HepG2 (cell line): ENCODE data around the gene RGP1. TPM values are rescaled to one million over a fixed set of nuclear protein-coding genes. Genes with fewer than 3 reads are reported as not detected.

Experiments used
- AHR ChIP-seq: IDR thresholded peaks from 2 replicates; pipeline ENCODE4 v1.6.1; 2018; ENCODE audit warnings: missing genetic modification reagents, missing compliant biosample characterization
- HIVEP1 ChIP-seq: sonication (generic); formaldehyde crosslinking; IDR thresholded peaks from 2 replicates; pipeline ENCODE4 v1.4.0; 2020; ENCODE audit warnings: mild to moderate bottlenecking, missing genetic modification reagents
- HMGA1 ChIP-seq: sonication (generic); formaldehyde crosslinking; conservative IDR thresholded peaks from 2 replicates; pipeline ENCODE4 v1.4.0; 2020; ENCODE audit warnings: missing genetic modification reagents
- HNRNPLL ChIP-seq: fragments of 200-400 bp; formaldehyde crosslinking; IDR thresholded peaks from 2 replicates; pipeline ENCODE4 v1.6.1; 2017; ENCODE audit warnings: mild to moderate bottlenecking, low read depth, low read length; ENCODE audit not compliant: poor library complexity, severe bottlenecking
- MTERF4 ChIP-seq: sonication (generic); formaldehyde crosslinking; IDR thresholded peaks from 2 replicates; pipeline ENCODE4 v1.8.0; 2023; ENCODE audit warnings: mild to moderate bottlenecking, missing genetic modification reagents
- NR0B2 ChIP-seq: sonication (generic); formaldehyde crosslinking; IDR thresholded peaks from 2 replicates; pipeline ENCODE4 v1.4.0; 2020; ENCODE audit warnings: mild to moderate bottlenecking, missing genetic modification reagents
- PLSCR1 ChIP-seq: sonication (generic); formaldehyde crosslinking; IDR thresholded peaks from 2 replicates; pipeline ENCODE4 v1.5.0; 2020; ENCODE audit warnings: missing genetic modification reagents, mild to moderate bottlenecking, borderline replicate concordance
- RXRA ChIP-seq: sonication (generic); formaldehyde crosslinking; IDR thresholded peaks from 2 replicates; pipeline ENCODE4 v1.5.1; 2020; ENCODE audit warnings: missing genetic modification reagents
- TEF ChIP-seq: sonication (generic); formaldehyde crosslinking; IDR thresholded peaks from 2 replicates; pipeline ENCODE4 v1.5.0; 2020; ENCODE audit warnings: missing genetic modification reagents
- THAP9 ChIP-seq: sonication (generic); formaldehyde crosslinking; IDR thresholded peaks from 2 replicates; pipeline ENCODE4; 2020; ENCODE audit warnings: missing genetic modification reagents, mild to moderate bottlenecking, borderline replicate concordance
- YEATS4 ChIP-seq: sonication (generic); formaldehyde crosslinking; IDR thresholded peaks from 2 replicates; pipeline ENCODE4 v1.4.0; 2020; ENCODE audit warnings: missing genetic modification reagents, borderline replicate concordance
- ZBTB25 ChIP-seq: IDR thresholded peaks from 2 replicates; pipeline ENCODE4 v1.6.1; 2018; ENCODE audit warnings: missing genetic modification reagents
- ZNF263 ChIP-seq: sonication (generic); formaldehyde crosslinking; IDR thresholded peaks from 2 replicates; pipeline ENCODE4 v1.4.0; 2020; ENCODE audit warnings: missing genetic modification reagents
- ZNF280D ChIP-seq: sonication (generic); formaldehyde crosslinking; IDR thresholded peaks from 2 replicates; pipeline ENCODE4 v1.5.1; 2020; ENCODE audit warnings: mild to moderate bottlenecking, missing genetic modification reagents
- ZNF30 ChIP-seq: sonication (generic); formaldehyde crosslinking; IDR thresholded peaks from 2 replicates; pipeline ENCODE4 v1.5.0; 2020; ENCODE audit warnings: mild to moderate bottlenecking, missing genetic modification reagents
- ZNF644 ChIP-seq: IDR thresholded peaks from 2 replicates; pipeline ENCODE4 v1.6.1; 2016; ENCODE audit warnings: low read depth
- polyA plus RNA-seq, 8 experiments: library from polyadenylated mRNA; depleted of rRNA in 3 of 8; stranded (reverse) in 7 of 8; unstranded in 1 of 8; fragments of >200 nt; fragmentation: Illumina TruSeq in 4 of 8; extraction: Trizol in 4 of 8; gene quantifications; 2 replicates each; pipeline versions ENCODE4 v1.2.1 to v1.2.3, GENCODE V29; 2011 to 2016; ENCODE audit warnings: low read depth in 4 of 8, missing spikeins in 1 of 8, mixed read lengths in 1 of 8; ENCODE audit not compliant: insufficient read depth in 1 of 8
- total RNA-seq, 5 experiments: library from RNA; depleted of rRNA; stranded (reverse); fragments of >200 nt; fragmentation: Illumina TruSeq; extraction: Trizol; gene quantifications; 2 replicates each; pipeline ENCODE4 v1.2.3, GENCODE V29; 2016; ENCODE audit warnings: low read depth in 1 of 5

RGP1 gene
- total and polyA plus RNA-seq, 2 of the 13 experiments (the other 11 are each of a cell fraction or from before 2014, with no cell fraction given), result 12.7 to 21.0 TPM

GRCh38 chr9:35732185-35732799 is 16.8 kb upstream of the RGP1 start, which contains the start of the genes CREB3 and TLN1 (continued):
- TF ChIP-seq ZNF280D (CRISPR knock-in tag) (0 out of 2 replicates have a peak, but pooled peaks have one; percentile 17), AHR (no peak), ZNF30 (peak; percentile 12; the same call in 1 of the 2 replicates), MTERF4 (CRISPR knock-in tag) (no peak), HIVEP1 (peak; percentile 91), YEATS4 (CRISPR knock-in tag) (peak; percentile 96), TEF (no peak), ZBTB25 (CRISPR knock-in tag) (peak; percentile 99), HMGA1 (CRISPR knock-in tag) (no peak), PLSCR1 (CRISPR knock-in tag) (no peak), NR0B2 (CRISPR knock-in tag) (no peak), ZNF644 (CRISPR knock-in tag) (no peak), HNRNPLL (peak; percentile 93), ZNF263 (CRISPR knock-in tag) (peak; percentile 43; the same call in 1 of the 2 replicates), THAP9 (CRISPR knock-in tag) (peak; percentile 58; the same call in 1 of the 2 replicates), RXRA (peak; percentile 32)
